Measurements from ENCODE around the gene AGBL3. TPM values are rescaled to one million over a fixed set of nuclear protein-coding genes. Genes with fewer than 3 reads are reported as not detected.

Gene AGBL3
- total and polyA plus RNA-seq, 9 of the 15 experiments (the other 6 are each of a cell fraction or from before 2014, with no cell fraction given) = 0.54 to 2.9 (median 1.7) TPM

GRCh38 chr7:135121868-135122267 lies 135.6 kb downstream of the AGBL3 start:
- peak; percentile 82 for ATAC-seq
- peaks cover 2 to 10% of the 10 kb centered on the region in 2 experiments; a peak in 1 of 5 replicates for H3K27me3 ChIP-seq (ENCODE audit: control insufficient read depth in 2 of 2, insufficient read depth in 2 of 2, low read length in 2 of 2)
- no TSS peak for BruUV-seq (replicated peaks)
- peak in 1 of 4 experiments; percentile 6 for DNase-seq (ENCODE audit: extremely low read depth in 1 of 4, low spot score in 3 of 4)
- in situ Hi-C loops (cut with MboI) (no loop called here), intact Hi-C loops (cut with micrococcal nuclease) (no loop called here)
- CTCF ChIA-PET (ENCODE audit: low intra/inter-chr PET ratio) = no interaction called here
- H3K4me3 ChIP-seq = no peak overlapping the region
- H3K36me3 ChIP-seq (ENCODE audit: control insufficient read depth, insufficient read depth, low read length) = no peaks in the 10 kb centered on the region
- POLR2A ChIA-PET = no interaction called here
- H3K4me2 ChIP-seq (ENCODE audit: insufficient read depth, low read length) = peak overlapping the region; percentile 6; the same call in 1 of the 2 replicates
- no peak overlapping the region for H3K9ac ChIP-seq (ENCODE audit: insufficient read depth in 1 of 2, low read depth in 2 of 2, low read length in 2 of 2)
- FAIRE-seq = no peak
- H4K20me1 ChIP-seq (replicated peaks; ENCODE audit: control insufficient read depth, insufficient read depth, low read length) = no peaks in the 10 kb centered on the region
- no peaks in the 10 kb centered on the region for H3K9me3 ChIP-seq (replicated peaks; ENCODE audit: control insufficient read depth, insufficient read depth, low read depth, low read length)
- H3K9me1 ChIP-seq (ENCODE audit: control insufficient read depth, insufficient read depth, low read length) = no peaks in the 10 kb centered on the region
- H2AFZ ChIP-seq (ENCODE audit: low read depth, low read length) = peak overlapping the region; percentile 16
- 5% methylated on average over 6 of the region's 6 CpGs for whole genome bisulfite sequencing (ENCODE audit: insufficient coverage, low coverage, missing lambda C conversion rate)
- no peaks in the 10 kb centered on the region for H3K79me2 ChIP-seq (ENCODE audit: control insufficient read depth, insufficient read depth, low read length)
- H3K27ac ChIP-seq (ENCODE audit: extremely low read depth, low read depth, low read length) = no peak overlapping the region
- H3K4me1 ChIP-seq (replicated peaks in 1 of 2; ENCODE audit: control insufficient read depth in 2 of 2, insufficient read depth in 2 of 2, low read length in 2 of 2) = no peaks in the 10 kb centered on the region
- no peak for TF ChIP-seq CHD7 (IDR thresholded peaks at IDR 0.05; ENCODE audit: low read depth, low read length)
- TF ChIP-seq ZNF511 (CRISPR knock-in tag; IDR thresholded peaks at IDR 0.05) = no peak
- no peak for TF ChIP-seq POLR2AphosphoS5 (IDR thresholded peaks at IDR 0.05; ENCODE audit: control insufficient read depth, insufficient read depth, low read depth, low read length)
- no peak for TF ChIP-seq NUFIP1 (IDR thresholded peaks at IDR 0.05; ENCODE audit: partially characterized antibody)
- TF ChIP-seq CEBPG (CRISPR knock-in tag; IDR thresholded peaks at IDR 0.05) = no peak
- no peak for TF ChIP-seq CEBPG (tag; conservative IDR thresholded peaks at IDR 0.05 in 1 of 2, IDR thresholded peaks at IDR 0.05 in 1 of 2)
- no peak for TF ChIP-seq ZNF212 (CRISPR knock-in tag; IDR thresholded peaks at IDR 0.05)
